ENCODE results near the gene CTNNA1. TPM values are rescaled to one million over a fixed set of nuclear protein-coding genes. Genes with fewer than 3 reads are reported as not detected.

The CTNNA1 gene
- total and polyA plus RNA-seq, 2 of the 8 experiments (the other 6 are each of a cell fraction or from before 2014, with no cell fraction given) = 115 to 349 TPM

GRCh38 chr5:138833726-138834480 is 80.7 kb downstream of the CTNNA1 start (continued):
- TF ChIP-seq CHD7 (IDR thresholded peaks at IDR 0.05; ENCODE audit: insufficient replicate concordance, low read length) (peak; percentile 35), RAD21 (IDR thresholded peaks at IDR 0.05 in 1 of 2, conservative IDR thresholded peaks at IDR 0.05 in 1 of 2; ENCODE audit: low read depth in 2 of 2, low read length in 2 of 2) (no peak), E2F6 (IDR thresholded peaks at IDR 0.05) (no peak), RXRA (IDR thresholded peaks at IDR 0.05; ENCODE audit: insufficient read depth, low read depth, low read length) (no peak), SIN3A (conservative IDR thresholded peaks at IDR 0.05 in 1 of 2, IDR thresholded peaks at IDR 0.05 in 1 of 2; ENCODE audit: low read depth in 1 of 2, low read length in 2 of 2) (no peak)
